ENCODE measurements around the gene MAD1L1.

Gene MAD1L1

DNA sequence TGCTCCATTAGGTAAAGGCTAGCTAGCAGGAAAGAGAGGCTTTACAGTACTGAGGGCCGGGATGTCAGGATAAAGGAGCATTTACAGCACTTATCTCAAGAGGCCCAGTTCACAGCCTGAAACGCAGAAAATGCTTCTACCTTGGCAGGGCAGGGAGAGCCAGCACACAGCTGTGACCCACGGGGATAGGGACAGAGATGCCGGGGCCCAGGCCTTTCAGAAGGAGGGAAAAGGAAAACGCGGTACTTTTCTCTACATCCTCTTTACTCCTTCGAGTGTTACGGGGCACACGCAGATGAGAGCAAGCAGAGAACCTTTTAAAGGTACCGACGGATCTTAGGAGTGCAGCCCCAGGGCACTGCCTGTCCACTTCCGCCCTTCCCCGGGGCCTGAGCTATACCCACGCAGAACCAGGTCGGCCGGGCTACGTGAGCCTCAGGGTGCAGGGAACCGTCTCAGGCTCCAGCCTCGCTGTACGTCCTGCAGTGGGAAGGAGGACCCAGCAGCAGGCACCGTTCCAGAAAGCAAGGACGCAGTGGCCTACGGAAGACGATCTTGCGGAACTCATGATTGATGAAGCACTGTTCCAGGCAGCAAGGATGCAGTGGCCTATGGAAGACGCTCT, 330.4 kb downstream of the MAD1L1 start:
- no peak overlapping the region for H3K4me3 ChIP-seq (ENCODE audit: severe bottlenecking)
- TF ChIP-seq, protein P1, sequence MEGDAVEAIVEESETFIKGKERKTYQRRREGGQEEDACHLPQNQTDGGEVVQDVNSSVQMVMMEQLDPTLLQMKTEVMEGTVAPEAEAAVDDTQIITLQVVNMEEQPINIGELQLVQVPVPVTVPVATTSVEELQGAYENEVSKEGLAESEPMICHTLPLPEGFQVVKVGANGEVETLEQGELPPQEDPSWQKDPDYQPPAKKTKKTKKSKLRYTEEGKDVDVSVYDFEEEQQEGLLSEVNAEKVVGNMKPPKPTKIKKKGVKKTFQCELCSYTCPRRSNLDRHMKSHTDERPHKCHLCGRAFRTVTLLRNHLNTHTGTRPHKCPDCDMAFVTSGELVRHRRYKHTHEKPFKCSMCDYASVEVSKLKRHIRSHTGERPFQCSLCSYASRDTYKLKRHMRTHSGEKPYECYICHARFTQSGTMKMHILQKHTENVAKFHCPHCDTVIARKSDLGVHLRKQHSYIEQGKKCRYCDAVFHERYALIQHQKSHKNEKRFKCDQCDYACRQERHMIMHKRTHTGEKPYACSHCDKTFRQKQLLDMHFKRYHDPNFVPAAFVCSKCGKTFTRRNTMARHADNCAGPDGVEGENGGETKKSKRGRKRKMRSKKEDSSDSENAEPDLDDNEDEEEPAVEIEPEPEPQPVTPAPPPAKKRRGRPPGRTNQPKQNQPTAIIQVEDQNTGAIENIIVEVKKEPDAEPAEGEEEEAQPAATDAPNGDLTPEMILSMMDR (IDR thresholded peaks at IDR 0.05; ENCODE audit: poor library complexity, severe bottlenecking): no peak
- ATAC-seq (ENCODE audit: low read depth): no peak

DNA sequence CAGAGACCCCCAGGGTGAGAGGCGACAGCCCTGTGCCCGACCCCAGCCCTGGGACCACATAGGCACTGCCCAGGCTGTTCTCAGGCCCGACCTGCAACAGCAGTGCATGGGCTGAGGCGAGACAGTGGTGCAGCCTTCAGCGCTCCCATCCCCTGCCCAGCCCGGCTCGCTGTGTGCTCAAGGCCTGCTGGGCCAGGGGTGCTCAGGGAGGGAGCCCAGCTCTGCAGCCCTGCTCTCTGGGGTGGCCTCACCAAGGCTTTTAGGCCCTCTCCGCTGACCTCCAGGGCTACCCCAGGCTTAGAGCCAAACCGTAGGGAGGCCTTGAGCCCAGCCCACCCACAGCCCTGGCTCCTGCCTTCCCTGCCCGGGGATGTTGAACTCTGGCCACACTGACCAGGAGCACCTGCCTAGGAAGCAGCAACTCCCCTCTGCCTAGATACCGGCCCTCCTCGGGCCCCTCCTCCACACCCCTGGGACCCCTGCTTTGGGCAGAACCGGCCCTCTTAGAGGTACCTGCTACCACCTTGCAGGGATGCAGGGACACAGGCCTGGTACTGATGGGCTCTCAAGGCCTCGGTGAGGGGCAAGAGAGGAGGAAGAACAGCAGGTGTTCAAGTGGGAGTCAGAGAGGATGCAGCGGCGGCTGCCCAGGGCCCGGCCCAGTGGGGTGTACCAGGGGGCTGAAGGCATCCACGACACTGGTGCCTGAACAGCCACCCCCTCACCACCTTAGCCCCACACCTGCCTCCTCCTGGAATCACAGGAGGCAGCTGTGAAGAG, 331.1 kb downstream of the MAD1L1 start:
- no peaks in the 10 kb centered on the region for H3K36me3 ChIP-seq (ENCODE audit: low read depth)
- H3K4me1 ChIP-seq (ENCODE audit: insufficient read depth, poor library complexity, severe bottlenecking): no peaks in the 10 kb centered on the region
- H3K27me3 ChIP-seq (ENCODE audit: insufficient read depth, poor library complexity, severe bottlenecking): no peaks in the 10 kb centered on the region
- TF ChIP-seq, protein P1 (IDR thresholded peaks at IDR 0.05; ENCODE audit: poor library complexity, severe bottlenecking): no peak
- DNase-seq (ENCODE audit: low spot score): peak; percentile 46
- no peak for ATAC-seq (ENCODE audit: low read depth)
- no peak overlapping the region for H3K27ac ChIP-seq (ENCODE audit: poor library complexity, severe bottlenecking)
- H3K4me3 ChIP-seq (ENCODE audit: severe bottlenecking): no peak overlapping the region
- H3K9me3 ChIP-seq (ENCODE audit: severe bottlenecking): no peaks in the 10 kb centered on the region

More for the DNA sequence above, 330.4 kb downstream of the MAD1L1 start:
- H3K27ac ChIP-seq (ENCODE audit: poor library complexity, severe bottlenecking): no peak overlapping the region
- H3K27me3 ChIP-seq (ENCODE audit: insufficient read depth, poor library complexity, severe bottlenecking): no peaks in the 10 kb centered on the region
- DNase-seq (ENCODE audit: low spot score): peak; percentile 37
- H3K9me3 ChIP-seq (ENCODE audit: severe bottlenecking): no peaks in the 10 kb centered on the region
- H3K36me3 ChIP-seq (ENCODE audit: low read depth): no peaks in the 10 kb centered on the region
- no peaks in the 10 kb centered on the region for H3K4me1 ChIP-seq (ENCODE audit: insufficient read depth, poor library complexity, severe bottlenecking)

DNA sequence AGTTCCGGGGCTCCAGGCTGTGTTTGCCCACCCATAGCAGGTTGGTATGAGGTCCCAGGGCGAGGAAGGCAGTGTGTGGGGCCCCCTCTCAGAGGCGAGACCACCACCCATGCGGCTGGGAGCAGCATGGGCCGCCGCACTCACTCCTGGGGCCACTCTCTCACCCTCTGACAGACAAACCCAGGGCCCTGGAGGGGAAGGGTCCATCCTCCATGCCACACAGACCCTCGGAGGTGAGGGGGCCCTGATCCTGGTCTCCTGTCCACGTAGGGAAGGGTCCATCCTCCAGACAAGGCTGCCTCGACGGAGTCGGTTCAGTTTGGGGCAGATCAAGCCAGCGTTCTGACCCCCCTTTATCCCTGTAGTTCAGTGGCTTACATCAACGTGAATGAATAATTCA, 331.9 kb downstream of the MAD1L1 start:
- peak; percentile 33 for DNase-seq (ENCODE audit: low spot score)
- Histone ChIP-seq H3K4me1 (ENCODE audit: insufficient read depth, poor library complexity, severe bottlenecking) (no peaks in the 10 kb centered on the region), H3K27me3 (ENCODE audit: insufficient read depth, poor library complexity, severe bottlenecking) (no peaks in the 10 kb centered on the region), H3K27ac (ENCODE audit: poor library complexity, severe bottlenecking) (no peak overlapping the region), H3K4me3 (ENCODE audit: severe bottlenecking) (no peak overlapping the region), H3K36me3 (ENCODE audit: low read depth) (no peaks in the 10 kb centered on the region), H3K9me3 (ENCODE audit: severe bottlenecking) (no peaks in the 10 kb centered on the region)
- no peak for ATAC-seq (ENCODE audit: low read depth)
- TF ChIP-seq, protein P1 (IDR thresholded peaks at IDR 0.05; ENCODE audit: poor library complexity, severe bottlenecking): no peak

DNA sequence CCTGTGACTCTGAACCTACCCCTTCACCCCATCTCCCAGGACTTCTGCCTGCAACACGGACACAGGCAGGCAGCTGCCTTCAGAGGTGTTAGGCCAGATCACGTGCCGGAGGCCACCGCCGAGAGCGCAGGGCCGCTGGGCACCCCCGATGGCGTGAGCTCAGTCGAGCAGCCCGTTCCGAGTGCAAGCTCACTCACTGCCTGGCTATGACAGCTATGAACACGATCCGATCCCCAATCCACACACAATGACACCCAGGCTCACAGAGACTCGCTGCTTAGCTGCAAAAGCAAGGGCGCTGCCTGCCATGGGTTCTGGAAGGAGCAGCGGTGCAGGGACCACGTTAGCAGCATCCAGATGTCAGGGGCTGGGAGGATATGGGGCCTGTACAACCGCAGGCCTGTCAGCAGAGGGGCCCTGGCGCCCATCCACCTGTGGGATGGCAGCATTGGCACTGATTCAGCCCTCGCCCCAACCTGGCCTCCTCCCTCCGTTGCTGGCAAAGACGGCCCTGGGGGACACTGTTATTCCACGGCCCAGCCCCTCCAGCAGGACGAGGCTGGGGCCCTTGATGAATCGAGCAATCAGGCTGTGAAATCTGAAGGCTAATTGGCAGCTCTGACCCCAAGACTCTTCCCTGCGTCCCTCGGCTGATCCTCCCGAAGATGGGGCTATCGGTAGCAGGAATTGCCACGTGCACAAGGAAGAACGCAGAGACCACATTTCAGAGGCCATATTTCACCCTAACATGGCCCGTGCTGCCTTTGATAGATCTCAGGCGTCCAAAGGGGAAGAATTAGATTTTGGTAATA, 332.6 kb downstream of the MAD1L1 start:
- peak; percentile 38 for DNase-seq (ENCODE audit: low spot score)
- H3K4me3 ChIP-seq (ENCODE audit: severe bottlenecking): no peak overlapping the region
- no peaks in the 10 kb centered on the region for H3K36me3 ChIP-seq (ENCODE audit: low read depth)
- H3K9me3 ChIP-seq (ENCODE audit: severe bottlenecking): no peaks in the 10 kb centered on the region
- no peak for ATAC-seq (ENCODE audit: low read depth)
- TF ChIP-seq, protein P1 (IDR thresholded peaks at IDR 0.05; ENCODE audit: poor library complexity, severe bottlenecking): no peak
- H3K27me3 ChIP-seq (ENCODE audit: insufficient read depth, poor library complexity, severe bottlenecking): no peaks in the 10 kb centered on the region
- no peaks in the 10 kb centered on the region for H3K4me1 ChIP-seq (ENCODE audit: insufficient read depth, poor library complexity, severe bottlenecking)
- no peak overlapping the region for H3K27ac ChIP-seq (ENCODE audit: poor library complexity, severe bottlenecking)

Data from RWPE2 (cell line).